GM19328 (cell line): ENCODE results near the gene BHMT.
"Not testable (repeated sequence)": the region's sequence is repeated elsewhere in the genome, so short reads cannot be mapped to it uniquely, and the experiment has no call there.

Experiments
- ATAC-seq: cut with Tn5 transposase; IDR thresholded peaks from one replicate; pipeline ENCODE4 v1.9.1; 2021; ENCODE audit warnings: mild to moderate bottlenecking, moderate library complexity; ENCODE audit not compliant: unreplicated experiment

The BHMT gene

GRCh38 chr5:79109527-79110492 lies 1.8 kb upstream of the BHMT start:
- ATAC-seq = no peak

GRCh38 chr5:79111960-79112702 lies 522 bp downstream of the BHMT start:
- no peak for ATAC-seq

- ATAC-seq = no peak
Measured at GRCh38 chr5:79112703-79113058, 1.1 kb downstream of the BHMT start.

- ATAC-seq = no peak
Measured at GRCh38 chr5:79119486-79119885, 7.9 kb downstream of the BHMT start.

- no peak for ATAC-seq
Measured at GRCh38 chr5:79120221-79120620, 8.6 kb downstream of the BHMT start.

- ATAC-seq = no peak
Measured at GRCh38 chr5:79122973-79123372, 11.4 kb downstream of the BHMT start.

GRCh38 chr5:79124607-79125006 lies 13.0 kb downstream of the BHMT start:
- ATAC-seq = no peak

- ATAC-seq = no peak
Measured at GRCh38 chr5:79130781-79131180, 19.2 kb downstream of the BHMT start.

- ATAC-seq = no peak
Measured at GRCh38 chr5:79133121-79133656, 21.6 kb downstream of the BHMT start.

- no peak for ATAC-seq
Measured at GRCh38 chr5:79133657-79134451, 22.2 kb downstream of the BHMT start.

- no peak for ATAC-seq
Measured at GRCh38 chr5:79135790-79136553, 24.4 kb downstream of the BHMT start.

- no peak for ATAC-seq
Measured at GRCh38 chr5:79136618-79137017, 25.0 kb downstream of the BHMT start.

- ATAC-seq = no peak
Measured at GRCh38 chr5:79140553-79140952, 28.9 kb downstream of the BHMT start.

- ATAC-seq = no peak
Measured at GRCh38 chr5:79143684-79144379, 32.2 kb downstream of the BHMT start.

- ATAC-seq = no peak
Measured at GRCh38 chr5:79147076-79147475, 35.5 kb downstream of the BHMT start.

- ATAC-seq = no peak
Measured at GRCh38 chr5:79149433-79149832, 37.8 kb downstream of the BHMT start.

GRCh38 chr5:79151942-79152671 lies 40.5 kb downstream of the BHMT start:
- no peak for ATAC-seq

GRCh38 chr5:79157305-79157704 lies 45.7 kb downstream of the BHMT start:
- ATAC-seq = no peak

GRCh38 chr5:79161647-79162046 lies 50.0 kb downstream of the BHMT start:
- ATAC-seq = not testable (repeated sequence)
